Fibroblast of lung (primary cell): ENCODE results near the gene CERCAM.

Source experiments
- EZH2 ChIP-seq: IDR thresholded peaks from 2 replicates; pipeline ENCODE4 v1.5.1; 2012; ENCODE audit warnings: low read length, control low read depth, mild to moderate bottlenecking; ENCODE audit errors: missing control alignments
- TF ChIP-seq, protein P1 (sequence below), 2 donors: IDR thresholded peaks in 1 of 2; conservative IDR thresholded peaks in 1 of 2; 1 replicate in 1 of 2; 2 replicates in 1 of 2; pipeline ENCODE4 v1.5.1; 2011 to 2012; ENCODE audit warnings: low read length in 2 of 2, control low read depth in 1 of 2, inconsistent platforms in 1 of 2, low read depth in 1 of 2, mild to moderate bottlenecking in 1 of 2

DNA sequence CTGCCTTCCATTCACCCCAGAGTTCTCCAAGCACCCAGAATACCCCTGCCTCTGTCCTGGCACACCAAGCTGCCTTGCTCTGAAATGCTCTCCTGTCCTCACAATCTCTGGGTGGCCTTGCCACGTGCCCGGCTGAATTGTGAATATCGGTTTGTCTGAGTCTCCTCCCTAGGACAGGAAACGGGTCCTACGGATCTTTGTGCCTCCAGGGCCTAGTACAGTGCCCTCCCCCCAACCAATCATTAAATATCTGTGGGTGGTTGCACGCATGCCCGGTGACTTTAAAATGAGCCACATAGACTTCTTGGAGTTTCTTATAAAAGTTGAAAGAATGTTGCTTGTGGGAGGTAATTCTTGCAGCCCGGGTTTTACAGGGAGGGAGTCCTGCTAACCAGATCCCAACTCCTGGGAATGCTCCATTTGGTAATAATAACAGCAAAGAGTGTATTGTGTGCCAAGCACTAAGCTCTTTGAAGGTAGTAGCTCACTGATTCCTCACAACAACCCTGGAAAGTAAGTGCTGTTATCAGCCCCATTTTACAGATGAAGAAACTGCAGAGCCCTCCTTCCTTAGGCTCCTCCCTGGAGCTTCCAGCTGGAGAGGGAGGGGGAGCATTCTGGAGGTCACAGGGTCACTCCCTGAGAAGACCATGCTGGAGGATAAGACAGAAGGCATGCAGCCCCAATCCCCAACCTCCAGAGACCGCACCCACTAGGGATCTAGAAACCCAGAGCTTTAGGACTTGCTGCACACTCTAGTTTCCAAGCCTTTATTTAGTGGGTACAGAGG, 26.1 kb upstream of the CERCAM start:
- TF ChIP-seq, protein P1, sequence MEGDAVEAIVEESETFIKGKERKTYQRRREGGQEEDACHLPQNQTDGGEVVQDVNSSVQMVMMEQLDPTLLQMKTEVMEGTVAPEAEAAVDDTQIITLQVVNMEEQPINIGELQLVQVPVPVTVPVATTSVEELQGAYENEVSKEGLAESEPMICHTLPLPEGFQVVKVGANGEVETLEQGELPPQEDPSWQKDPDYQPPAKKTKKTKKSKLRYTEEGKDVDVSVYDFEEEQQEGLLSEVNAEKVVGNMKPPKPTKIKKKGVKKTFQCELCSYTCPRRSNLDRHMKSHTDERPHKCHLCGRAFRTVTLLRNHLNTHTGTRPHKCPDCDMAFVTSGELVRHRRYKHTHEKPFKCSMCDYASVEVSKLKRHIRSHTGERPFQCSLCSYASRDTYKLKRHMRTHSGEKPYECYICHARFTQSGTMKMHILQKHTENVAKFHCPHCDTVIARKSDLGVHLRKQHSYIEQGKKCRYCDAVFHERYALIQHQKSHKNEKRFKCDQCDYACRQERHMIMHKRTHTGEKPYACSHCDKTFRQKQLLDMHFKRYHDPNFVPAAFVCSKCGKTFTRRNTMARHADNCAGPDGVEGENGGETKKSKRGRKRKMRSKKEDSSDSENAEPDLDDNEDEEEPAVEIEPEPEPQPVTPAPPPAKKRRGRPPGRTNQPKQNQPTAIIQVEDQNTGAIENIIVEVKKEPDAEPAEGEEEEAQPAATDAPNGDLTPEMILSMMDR (conservative IDR thresholded peaks at IDR 0.05 in 1 of 2, IDR thresholded peaks at IDR 0.05 in 1 of 2; ENCODE audit: low read depth in 1 of 2, low read length in 2 of 2): no peak
- TF ChIP-seq EZH2: no peak
